GM18526 (cell line): ENCODE results near the gene HOXA2.

Source experiments
- POLR2A ChIP-seq: IDR thresholded peaks from 3 replicates; pipeline ENCODE4 v1.6.1; 2011; ENCODE audit not compliant: insufficient read length; ENCODE audit errors: extremely low read depth

Gene HOXA2

DNA sequence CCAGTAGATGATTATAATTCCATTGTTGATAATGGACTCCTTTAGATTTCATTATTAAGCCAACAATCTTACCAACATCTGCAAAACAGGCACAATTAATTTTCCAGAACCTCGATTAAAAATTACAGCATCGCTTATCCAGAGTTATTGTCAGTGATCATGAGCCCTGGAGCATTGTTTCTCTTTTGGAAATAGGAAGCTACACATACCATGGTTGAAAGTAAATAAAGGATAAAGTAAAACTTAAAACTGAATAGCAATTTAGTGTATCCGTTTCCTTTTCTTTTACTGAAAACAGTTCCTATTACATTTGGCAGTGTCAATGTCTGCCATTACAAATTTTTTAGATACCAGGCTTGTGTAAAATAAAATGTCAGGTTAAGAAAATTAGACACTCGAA, 9.9 kb upstream of the HOXA2 start:
- TF ChIP-seq POLR2A: no peak

GRCh38 chr7:27111751-27112277, 9.3 kb upstream of the HOXA2 start:
- TF ChIP-seq POLR2A: no peak

DNA sequence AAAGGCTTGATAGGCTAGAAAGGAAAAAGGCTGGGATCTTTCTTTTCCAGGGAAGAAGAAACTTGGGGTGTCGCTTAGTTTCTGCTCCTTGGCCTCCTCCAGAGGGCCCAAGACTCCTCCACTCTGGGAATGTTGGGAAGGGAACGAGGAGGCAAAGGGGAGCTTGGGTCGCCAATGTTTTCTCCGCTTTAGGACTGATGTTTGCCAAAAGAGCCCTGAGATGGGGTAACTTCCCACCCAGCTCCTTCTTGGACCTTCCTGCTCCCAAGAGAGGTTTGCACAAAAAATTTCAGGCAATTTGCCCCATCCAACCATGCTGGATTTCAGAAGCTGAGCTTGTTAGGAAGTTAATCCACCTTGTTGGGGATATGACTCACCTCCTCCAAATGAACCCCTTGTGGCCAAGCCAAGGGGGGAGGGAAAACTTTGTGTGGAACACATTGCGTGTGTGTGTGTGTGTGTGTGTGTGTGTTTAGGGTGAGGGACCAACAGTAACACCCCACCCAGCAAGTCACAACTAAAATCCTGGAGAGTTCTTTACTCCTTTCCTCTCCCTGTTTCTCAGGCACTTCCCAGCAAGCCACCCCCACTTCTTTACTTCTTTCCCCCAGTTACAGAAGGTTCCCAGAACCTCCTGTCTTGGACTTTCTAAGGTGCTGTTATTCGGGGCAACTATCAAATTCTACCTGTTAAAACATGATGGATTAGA, 8.7 kb upstream of the HOXA2 start:
- TF ChIP-seq POLR2A: no peak

DNA sequence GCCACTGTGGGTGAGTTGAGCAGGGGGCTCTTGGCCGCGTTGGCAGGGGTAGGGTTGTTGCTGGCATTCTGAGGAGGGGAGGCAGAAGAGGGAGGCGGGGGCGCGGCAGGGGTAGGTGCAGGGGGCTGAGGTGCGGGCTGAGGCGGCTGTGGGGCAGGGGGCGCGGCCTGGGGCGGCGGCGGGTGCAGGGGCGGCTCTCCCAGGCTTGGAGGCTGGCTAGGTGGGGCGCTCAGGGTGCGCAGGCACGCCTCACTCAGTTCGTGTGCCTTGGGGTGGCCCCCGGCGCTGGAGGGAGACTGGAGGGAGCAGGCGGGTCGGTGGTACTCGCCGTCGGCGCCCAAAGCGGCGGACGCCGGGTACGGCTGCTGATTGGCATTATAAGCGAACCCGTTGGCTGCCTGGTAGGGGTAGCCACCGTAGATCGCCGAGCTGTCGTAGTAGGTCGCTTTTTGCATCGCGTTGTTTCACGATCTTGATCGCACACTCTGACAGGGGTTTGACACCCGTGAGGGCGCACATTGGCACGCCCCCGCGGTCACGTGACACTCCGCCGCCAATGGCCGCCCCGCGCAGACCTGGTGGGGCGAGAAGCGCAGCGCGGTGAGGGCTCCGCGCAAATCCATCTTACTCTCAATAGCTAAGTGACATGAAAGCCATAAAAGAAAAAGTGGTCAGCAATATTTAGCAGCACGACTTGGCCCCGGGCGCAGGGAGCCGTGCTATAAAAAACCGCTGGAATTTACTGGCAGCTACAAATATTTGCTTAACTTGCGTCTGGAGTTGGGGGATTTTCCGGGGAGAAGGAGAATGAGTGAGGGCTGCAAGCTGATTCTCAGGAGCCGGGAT, 7.9 kb upstream of the HOXA2 start:
- no peak for TF ChIP-seq POLR2A

DNA sequence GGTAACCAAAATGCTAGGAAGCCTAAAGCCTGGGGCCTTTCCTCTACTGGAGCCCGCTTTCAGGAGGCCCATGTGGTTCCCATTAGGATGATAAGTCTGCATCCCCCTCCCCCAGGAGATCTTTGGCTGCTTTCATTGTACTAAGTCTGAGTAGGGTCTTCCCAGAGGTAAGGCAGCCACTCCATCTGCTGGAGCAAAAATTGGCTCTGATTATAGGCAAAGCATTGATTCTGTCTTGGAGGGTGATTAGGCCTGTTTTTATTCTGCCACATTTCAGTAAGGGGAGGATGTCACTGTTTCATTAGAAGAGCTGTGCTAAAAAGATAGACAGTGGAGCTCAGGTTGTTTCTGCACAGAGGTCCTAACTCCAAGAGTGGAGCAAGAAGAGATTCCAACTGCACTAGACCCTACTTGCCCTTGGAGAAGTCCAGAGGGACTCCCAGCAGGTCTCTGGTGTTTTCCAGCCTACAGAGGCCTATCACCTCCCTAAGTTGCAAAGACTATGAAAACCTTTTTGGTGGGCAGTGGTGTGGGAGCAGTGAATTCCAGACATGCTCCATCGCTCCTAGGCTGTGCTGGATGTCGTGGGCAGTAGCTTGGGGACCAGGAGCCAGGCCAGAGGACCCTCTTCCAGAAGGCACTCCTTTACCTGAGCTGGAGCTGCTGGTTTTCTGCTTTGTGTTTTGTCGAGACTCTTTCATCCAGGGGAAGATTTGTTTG, 7.1 kb upstream of the HOXA2 start:
- TF ChIP-seq POLR2A: no peak

DNA sequence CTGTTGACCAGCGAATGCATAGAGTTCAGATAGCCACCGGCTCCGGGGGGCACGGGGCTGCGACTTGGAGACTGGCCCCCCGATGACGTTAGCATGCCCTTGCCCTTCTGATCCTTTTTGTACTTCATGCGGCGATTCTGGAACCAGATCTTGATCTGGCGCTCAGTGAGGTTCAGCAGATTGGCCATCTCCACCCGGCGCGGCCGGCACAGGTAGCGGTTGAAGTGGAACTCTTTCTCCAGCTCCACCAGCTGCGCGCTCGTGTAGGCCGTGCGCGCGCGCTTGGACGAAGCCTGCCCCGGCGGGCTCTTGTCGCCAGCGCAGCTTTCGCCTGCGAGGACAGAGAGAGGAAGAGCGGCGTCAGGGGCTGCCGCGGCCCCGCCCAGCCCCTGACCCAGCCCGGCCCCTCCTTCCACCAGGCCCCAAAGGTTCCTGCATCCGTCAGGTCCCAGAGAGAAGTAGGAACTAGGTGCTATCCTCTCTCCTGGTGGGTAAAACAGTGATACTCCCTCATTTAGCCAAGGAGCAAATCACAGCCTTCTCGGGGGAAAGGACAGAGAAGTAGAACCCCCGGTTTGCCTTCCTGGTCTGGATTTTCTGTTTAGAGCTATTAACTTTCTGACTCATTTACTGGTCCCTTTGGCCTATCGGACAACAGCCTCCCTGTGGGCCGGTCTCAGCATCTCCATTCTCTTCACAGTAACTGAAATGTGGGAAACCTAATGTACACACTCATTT, 6.1 kb upstream of the HOXA2 start:
- TF ChIP-seq POLR2A: no peak

- no peak for TF ChIP-seq POLR2A
Observed at GRCh38 chr7:27107391-27108381, 5.2 kb upstream of the HOXA2 start.

- TF ChIP-seq POLR2A: no peak
Observed at GRCh38 chr7:27106901-27107240, 4.4 kb upstream of the HOXA2 start.

GRCh38 chr7:27106181-27106900, 3.9 kb upstream of the HOXA2 start:
- no peak for TF ChIP-seq POLR2A

- TF ChIP-seq POLR2A: no peak
Observed at GRCh38 chr7:27105301-27106031, 3.0 kb upstream of the HOXA2 start.

- TF ChIP-seq POLR2A: no peak
Observed at GRCh38 chr7:27104341-27105058, 2.0 kb upstream of the HOXA2 start.

DNA sequence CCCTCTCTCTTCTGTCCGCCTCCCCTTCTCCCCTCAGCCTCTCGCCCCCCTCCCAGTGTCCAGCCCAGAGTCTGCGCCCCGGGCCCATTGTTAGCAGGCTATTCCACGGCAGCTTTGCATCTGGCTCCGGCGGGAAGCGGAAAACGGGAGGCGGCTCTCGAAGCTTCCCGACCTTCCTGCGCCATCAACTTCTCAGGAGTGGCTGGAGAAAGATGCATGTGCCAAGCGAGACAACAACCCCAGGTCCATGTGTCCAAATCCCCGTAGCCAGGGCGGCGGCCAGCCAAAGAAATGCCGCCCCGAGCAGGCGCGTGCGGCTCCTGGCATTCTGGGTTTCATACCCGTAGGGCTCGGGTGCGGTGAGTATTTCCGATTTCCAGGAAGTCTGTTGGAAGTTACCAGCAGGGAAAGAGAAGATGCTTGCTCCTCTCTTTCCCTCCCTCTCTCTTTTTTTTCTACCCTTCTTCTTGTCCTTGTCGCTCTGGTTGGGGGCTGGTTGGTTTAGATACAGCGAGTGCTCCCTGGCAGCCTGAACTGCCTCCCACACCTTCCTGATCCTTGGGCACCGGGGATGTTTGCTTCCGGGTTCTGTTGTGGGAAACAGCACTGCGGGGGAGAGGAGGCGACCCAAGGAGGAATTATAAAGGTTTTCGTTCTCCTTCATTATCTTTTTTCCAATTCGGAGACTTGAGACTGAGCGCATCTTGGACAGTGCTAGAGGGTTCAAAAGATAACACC, 1.2 kb upstream of the HOXA2 start:
- TF ChIP-seq POLR2A: no peak
